Measurements from ENCODE around the gene PDE12. TPM values are rescaled to one million over a fixed set of nuclear protein-coding genes. Genes with fewer than 3 reads are reported as not detected.

The PDE12 gene
- total and polyA plus RNA-seq, 2 of the 8 experiments (the other 6 are each of a cell fraction or from before 2014, with no cell fraction given): 9.0 to 12.1 TPM

GRCh38 chr3:57557085-57557537 is 1.0 kb downstream of the PDE12 start (continued):
- TF ChIP-seq CHD7 (IDR thresholded peaks at IDR 0.05; ENCODE audit: insufficient replicate concordance, low read length) (no peak), CHD2 (IDR thresholded peaks at IDR 0.05; ENCODE audit: low read length) (no peak), SIN3A (conservative IDR thresholded peaks at IDR 0.05 in 1 of 2, IDR thresholded peaks at IDR 0.05 in 1 of 2; ENCODE audit: low read depth in 1 of 2, low read length in 2 of 2) (peak in 1 of 2 experiments; percentile 32; a peak in 1 of 4 replicates), SRF (IDR thresholded peaks at IDR 0.05; ENCODE audit: low read depth, low read length) (no peak), RFX5 (IDR thresholded peaks at IDR 0.05; ENCODE audit: borderline replicate concordance, low read depth, low read length) (no peak), NANOG (IDR thresholded peaks at IDR 0.05; ENCODE audit: insufficient read depth, low read depth, low read length, poor library complexity, severe bottlenecking) (no peak)

Measured in H1 (cell line).